ENCODE data around the gene POLR1E. TPM values are rescaled to one million over a fixed set of nuclear protein-coding genes. Genes with fewer than 3 reads are reported as not detected.

POLR1E gene
- total RNA-seq, 1 experiment from 2014 or later, result 60.9 TPM

DNA sequence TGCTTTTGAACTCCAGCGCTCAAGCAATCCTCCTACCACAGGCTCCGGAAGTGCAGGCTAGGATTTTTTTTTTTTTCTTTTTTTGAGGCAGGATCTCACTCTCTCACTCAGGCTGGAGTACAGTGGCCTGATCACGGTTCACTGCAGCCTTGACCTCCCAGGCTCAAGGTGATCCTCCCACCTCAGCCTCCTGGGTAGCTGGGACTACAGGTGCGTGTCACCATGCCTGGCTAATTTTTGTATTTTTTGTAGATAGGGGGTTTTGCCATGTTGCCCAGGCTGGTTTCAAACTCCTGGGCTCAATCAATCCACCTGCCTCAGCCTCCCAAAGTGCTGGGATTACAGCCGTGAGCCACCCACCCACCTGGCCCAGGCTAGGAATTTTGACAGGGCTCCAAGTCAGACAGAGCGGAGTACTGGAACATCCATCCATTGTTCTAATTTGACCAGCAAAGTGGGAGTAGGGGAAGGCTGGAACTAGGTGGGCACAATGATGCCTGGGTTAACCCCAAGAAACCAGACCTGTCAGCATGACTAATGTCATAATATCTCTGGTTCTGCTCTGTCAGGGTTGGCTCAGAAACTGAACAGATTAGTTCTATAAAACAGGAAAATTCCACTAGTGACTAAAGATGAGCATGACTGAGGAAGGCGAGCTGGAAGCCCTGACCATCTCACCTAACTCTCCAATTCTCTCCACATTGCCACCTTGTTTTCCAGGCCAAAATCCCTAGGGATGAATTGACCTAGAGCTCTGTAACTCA is 29.7 kb upstream of the POLR1E start:
- H4K20me1 ChIP-seq (ENCODE audit: insufficient read depth), result peaks cover 28% of the 10 kb centered on the region; the same call in 1 of the 2 replicates
- no peaks in the 10 kb centered on the region for H3K9me2 ChIP-seq (ENCODE audit: insufficient read depth)
- POLR2A ChIA-PET, result interaction anchor here (0.6 to 1.9 kb wide), 2 partner anchors 9 to 33 kb away, joined by 3 to 5 read pairs; partner anchors contain the start of gene ZBTB5
- no peaks in the 10 kb centered on the region for H3K27me3 ChIP-seq (ENCODE audit: insufficient read depth, low read length)
- intact Hi-C loops (cut with micrococcal nuclease), result no loop called here
- ATAC-seq (no peak), DNase-seq (ENCODE audit: low read depth, low spot score) (no peak)
- peaks cover 0 to 3% of the 10 kb centered on the region in 2 experiments; a peak in 1 of 4 replicates for H3K36me3 ChIP-seq (ENCODE audit: control insufficient read depth in 1 of 2, insufficient read depth in 2 of 2, low read length in 2 of 2)
- H3K4me2 ChIP-seq (ENCODE audit: low read length), result no peak overlapping the region
- TF ChIP-seq, protein P1, sequence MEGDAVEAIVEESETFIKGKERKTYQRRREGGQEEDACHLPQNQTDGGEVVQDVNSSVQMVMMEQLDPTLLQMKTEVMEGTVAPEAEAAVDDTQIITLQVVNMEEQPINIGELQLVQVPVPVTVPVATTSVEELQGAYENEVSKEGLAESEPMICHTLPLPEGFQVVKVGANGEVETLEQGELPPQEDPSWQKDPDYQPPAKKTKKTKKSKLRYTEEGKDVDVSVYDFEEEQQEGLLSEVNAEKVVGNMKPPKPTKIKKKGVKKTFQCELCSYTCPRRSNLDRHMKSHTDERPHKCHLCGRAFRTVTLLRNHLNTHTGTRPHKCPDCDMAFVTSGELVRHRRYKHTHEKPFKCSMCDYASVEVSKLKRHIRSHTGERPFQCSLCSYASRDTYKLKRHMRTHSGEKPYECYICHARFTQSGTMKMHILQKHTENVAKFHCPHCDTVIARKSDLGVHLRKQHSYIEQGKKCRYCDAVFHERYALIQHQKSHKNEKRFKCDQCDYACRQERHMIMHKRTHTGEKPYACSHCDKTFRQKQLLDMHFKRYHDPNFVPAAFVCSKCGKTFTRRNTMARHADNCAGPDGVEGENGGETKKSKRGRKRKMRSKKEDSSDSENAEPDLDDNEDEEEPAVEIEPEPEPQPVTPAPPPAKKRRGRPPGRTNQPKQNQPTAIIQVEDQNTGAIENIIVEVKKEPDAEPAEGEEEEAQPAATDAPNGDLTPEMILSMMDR (IDR thresholded peaks at IDR 0.05 in 2 of 3, conservative IDR thresholded peaks at IDR 0.05 in 1 of 3; ENCODE audit: borderline replicate concordance in 1 of 3, insufficient read depth in 1 of 3, low read depth in 2 of 3, low read length in 2 of 3), result no peak
- no peak for TF ChIP-seq FOSL1 (IDR thresholded peaks at IDR 0.05; ENCODE audit: low read depth)
- TF ChIP-seq, protein P2, sequence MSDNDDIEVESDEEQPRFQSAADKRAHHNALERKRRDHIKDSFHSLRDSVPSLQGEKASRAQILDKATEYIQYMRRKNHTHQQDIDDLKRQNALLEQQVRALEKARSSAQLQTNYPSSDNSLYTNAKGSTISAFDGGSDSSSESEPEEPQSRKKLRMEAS (IDR thresholded peaks at IDR 0.05), result no peak
- no peak for TF ChIP-seq ELF1 (IDR thresholded peaks at IDR 0.05; ENCODE audit: borderline replicate concordance, low read depth)
- no peak for TF ChIP-seq SP1 (IDR thresholded peaks at IDR 0.05; ENCODE audit: low read depth)
- no peak for TF ChIP-seq SRF (IDR thresholded peaks at IDR 0.05; ENCODE audit: low read depth)
- TF ChIP-seq CEBPB (IDR thresholded peaks at IDR 0.05; ENCODE audit: low read depth), result no peak
- no peak for TF ChIP-seq EGR1 (IDR thresholded peaks at IDR 0.05; ENCODE audit: low read depth)
- TF ChIP-seq YY1 (IDR thresholded peaks at IDR 0.05; ENCODE audit: extremely low read depth, insufficient replicate concordance, low read depth, low read length), result no peak
- no peaks in the 10 kb centered on the region for H3K9me3 ChIP-seq (ENCODE audit: control insufficient read depth in 1 of 2, insufficient read depth in 1 of 2, low read depth in 1 of 2, low read length in 2 of 2)
- CTCF ChIA-PET, result no interaction called here
- no peak overlapping the region for H3K4me3 ChIP-seq (replicated peaks in 1 of 2; ENCODE audit: low read depth in 1 of 2, low read length in 2 of 2)
- peaks cover 99% of the 10 kb centered on the region for H3K79me2 ChIP-seq (ENCODE audit: insufficient read depth, low read length)
- BruUV-seq (replicated peaks), result no TSS peak
- no peak overlapping the region for H3K9ac ChIP-seq (ENCODE audit: low read length)
- no peak overlapping the region for H2AFZ ChIP-seq (ENCODE audit: low read depth, low read length, poor library complexity, severe bottlenecking)
- H3K27ac ChIP-seq (ENCODE audit: low read depth, low read length), result no peak overlapping the region
- RAD21 ChIA-PET (ENCODE audit: low non-redundant PET in 1 of 2, low total read pairs in 2 of 2, uncharacterized antibody in 2 of 2, unreplicated experiment in 2 of 2), result no interaction called here
- peaks cover 11 to 42% of the 10 kb centered on the region in 2 experiments for H3K4me1 ChIP-seq (ENCODE audit: control insufficient read depth in 1 of 2, insufficient read depth in 2 of 2, low read length in 2 of 2)
